IMR-90 (cell line): ENCODE data around the gene SORBS1. TPM values are rescaled to one million over a fixed set of nuclear protein-coding genes. Genes with fewer than 3 reads are reported as not detected.

Source experiments
- ATAC-seq: fragments of 200-7000 bp; cut with Tn5 transposase; 2 replicates; pipeline ENCODE4 v1.9.1; 2020; ENCODE audit warnings: low read depth, mild to moderate bottlenecking, moderate library complexity
- BruUV-seq: library from RNA; stranded (reverse); fragments of 400-500 nt; replicated peaks from 2 replicates; lab custom pipeline; 2021; lab: Mats Ljungman, UMichigan
- CTCF ChIA-PET: fragments of 300-600 bp; formaldehyde crosslinking; extraction: SDS; loops from one replicate; lab custom pipeline; 2021; ENCODE audit warnings: antibody characterized with exemption; lab: Yijun Ruan, JAX
- POLR2A ChIA-PET: fragments of 300-600 bp; sonication (Branson Sonifier 250); formaldehyde crosslinking; loops from one replicate; lab custom pipeline; 2022; ENCODE audit warnings: antibody characterized with exemption; ENCODE audit not compliant: unreplicated experiment; lab: Charles Lee
- DNase-seq: peaks from one replicate; pipeline ENCODE4 v3.0.0; 2013
- H2AFZ ChIP-seq: replicated peaks from 2 replicates; pipeline ENCODE3; 2013; ENCODE audit warnings: low read length, mild to moderate bottlenecking; ENCODE audit not compliant: poor library complexity
- H2AK5ac ChIP-seq: 2 replicates; pipeline ENCODE4 v1.6.1; 2013; ENCODE audit warnings: low read depth, low read length, inconsistent platforms
- H2AK9ac ChIP-seq: replicated peaks from 2 replicates; pipeline ENCODE3; 2013; ENCODE audit warnings: mild to moderate bottlenecking, low read depth, low read length, moderate library complexity; ENCODE audit not compliant: poor library complexity
- H2BK120ac ChIP-seq: 2 replicates; pipeline ENCODE4 v1.6.1; 2013; ENCODE audit warnings: low read depth, low read length, inconsistent platforms
- H2BK15ac ChIP-seq: 3 replicates; pipeline ENCODE4 v1.6.1; 2013; ENCODE audit warnings: low read depth, low read length, inconsistent platforms
- H2BK20ac ChIP-seq: 2 replicates; pipeline ENCODE4 v1.6.1; 2013; ENCODE audit warnings: low read depth, mild to moderate bottlenecking, inconsistent platforms, low read length, moderate library complexity
- H2BK5ac ChIP-seq: 2 replicates; pipeline ENCODE4 v1.6.1; 2013; ENCODE audit warnings: mild to moderate bottlenecking, low read depth, low read length, inconsistent platforms; ENCODE audit not compliant: poor library complexity, severe bottlenecking
- H3K14ac ChIP-seq: replicated peaks from 2 replicates; pipeline ENCODE4 v1.6.1; 2013; ENCODE audit warnings: low read depth, low read length, inconsistent platforms
- H3K18ac ChIP-seq: 2 replicates; pipeline ENCODE4 v1.6.1; 2013; ENCODE audit warnings: low read depth, low read length, control low read depth
- H3K23ac ChIP-seq: 2 replicates; pipeline ENCODE4 v1.6.1; 2013; ENCODE audit warnings: low read depth, low read length, inconsistent platforms
- H3K27ac ChIP-seq: 2 replicates; pipeline ENCODE4 v1.5.1; 2013; ENCODE audit warnings: mild to moderate bottlenecking, control low read depth, low read length; ENCODE audit not compliant: insufficient read depth
- H3K27me3 ChIP-seq: 2 replicates; pipeline ENCODE4 v1.6.1; 2013; ENCODE audit warnings: low read length; ENCODE audit not compliant: control insufficient read depth, insufficient read depth
- H3K36me3 ChIP-seq: 2 replicates; pipeline ENCODE4 v1.6.1; 2013; ENCODE audit warnings: low read length, mixed read lengths; ENCODE audit not compliant: control insufficient read depth, insufficient read depth
- H3K4ac ChIP-seq: 2 replicates; pipeline ENCODE4 v1.6.1; 2013; ENCODE audit warnings: low read depth, low read length, inconsistent platforms
- H3K4me1 ChIP-seq: 2 replicates; pipeline ENCODE4 v1.6.1; 2013; ENCODE audit warnings: low read length, mixed read lengths; ENCODE audit not compliant: control insufficient read depth, insufficient read depth
- H3K4me2 ChIP-seq: 2 replicates; pipeline ENCODE4 v1.6.1; 2013; ENCODE audit warnings: low read depth, mild to moderate bottlenecking, control low read depth, low read length, moderate library complexity
- H3K4me3 ChIP-seq: 2 replicates; pipeline ENCODE4 v1.5.1; 2013; ENCODE audit warnings: low read depth, mild to moderate bottlenecking, control low read depth, low read length, moderate library complexity; ENCODE audit not compliant: insufficient read depth
- H3K56ac ChIP-seq: 2 replicates; pipeline ENCODE4 v1.6.1; 2013; ENCODE audit warnings: low read length, inconsistent platforms; ENCODE audit not compliant: insufficient read depth; ENCODE audit errors: extremely low read depth
- H3K79me1 ChIP-seq, 2 experiments: 2 replicates each; pipeline ENCODE4 v1.6.1; 2013; ENCODE audit warnings: low read length in 2 of 2, inconsistent platforms in 1 of 2, low read depth in 1 of 2
- H3K9ac ChIP-seq: 2 replicates; pipeline ENCODE4 v1.6.1; 2013; ENCODE audit warnings: low read depth, low read length, control low read depth
- H3K9me1 ChIP-seq: 2 replicates; pipeline ENCODE4 v1.6.1; 2013; ENCODE audit warnings: low read length, inconsistent platforms; ENCODE audit not compliant: insufficient read depth
- H3K9me3 ChIP-seq: 2 replicates; pipeline ENCODE4 v1.6.1; 2013; ENCODE audit warnings: low read length; ENCODE audit not compliant: control insufficient read depth, insufficient read depth
- H4K20me1 ChIP-seq: 2 replicates; pipeline ENCODE4 v1.6.1; 2013; ENCODE audit warnings: low read length, inconsistent platforms; ENCODE audit not compliant: insufficient read depth
- H4K5ac ChIP-seq: 2 replicates; pipeline ENCODE4 v1.6.1; 2013; ENCODE audit warnings: mild to moderate bottlenecking, low read depth, low read length, control low read depth
- H4K8ac ChIP-seq, 2 experiments: 2 replicates each; pipeline ENCODE4 v1.6.1; 2013; ENCODE audit warnings: low read depth in 2 of 2, low read length in 2 of 2, control low read depth in 1 of 2, inconsistent platforms in 1 of 2
- H4K91ac ChIP-seq: 2 replicates; pipeline ENCODE4 v1.6.1; 2013; ENCODE audit warnings: low read depth, low read length, inconsistent platforms; ENCODE audit not compliant: insufficient read depth
- BHLHE40 ChIP-seq: fragments of 150-350 bp; IDR thresholded peaks from 2 replicates; pipeline ENCODE4 v1.6.1; 2016; ENCODE audit warnings: mild to moderate bottlenecking, low read depth, low read length
- CEBPB ChIP-seq: IDR thresholded peaks from 2 replicates; pipeline ENCODE4 v1.6.1; 2012; ENCODE audit warnings: low read depth, low read length, improper control_type of control experiment
- CHD1 ChIP-seq: IDR thresholded peaks from 2 replicates; pipeline ENCODE4 v1.6.1; 2012; ENCODE audit warnings: low read depth, low read length, improper control_type of control experiment
- CTCF ChIP-seq: conservative IDR thresholded peaks from 2 replicates; pipeline ENCODE4 v1.5.1; 2012; ENCODE audit warnings: mild to moderate bottlenecking, low read depth, low read length, improper control_type of control experiment
- ELK1 ChIP-seq: fragments of 150-350 bp; IDR thresholded peaks from 2 replicates; pipeline ENCODE4 v1.6.1; 2016; ENCODE audit warnings: low read depth, mild to moderate bottlenecking, low read length, moderate library complexity, borderline replicate concordance
- FOS ChIP-seq: fragments of 150-350 bp; IDR thresholded peaks from 2 replicates; pipeline ENCODE4 v1.6.1; 2016; ENCODE audit warnings: low read depth, low read length
- MAFK ChIP-seq: IDR thresholded peaks from 2 replicates; pipeline ENCODE4 v1.6.1; 2012; ENCODE audit warnings: low read depth, low read length, improper control_type of control experiment
- MAZ ChIP-seq: IDR thresholded peaks from 2 replicates; pipeline ENCODE4 v1.6.1; 2012; ENCODE audit warnings: low read depth, mild to moderate bottlenecking, low read length, improper control_type of control experiment, moderate library complexity, borderline replicate concordance
- MXI1 ChIP-seq: IDR thresholded peaks from 2 replicates; pipeline ENCODE4 v1.6.1; 2012; ENCODE audit warnings: low read depth, mild to moderate bottlenecking, low read length, moderate library complexity, borderline replicate concordance
- NFE2L2 ChIP-seq: fragments of 150-350 bp; IDR thresholded peaks from 2 replicates; pipeline ENCODE4 v1.6.1; 2016; ENCODE audit warnings: low read depth, mild to moderate bottlenecking, low read length
- POLR2A ChIP-seq: IDR thresholded peaks from 2 replicates; pipeline ENCODE4 v1.6.1; 2012; ENCODE audit warnings: mild to moderate bottlenecking, low read depth, low read length
- RAD21 ChIP-seq: IDR thresholded peaks from 2 replicates; pipeline ENCODE4 v1.6.1; 2012; ENCODE audit warnings: low read length, improper control_type of control experiment
- RCOR1 ChIP-seq: IDR thresholded peaks from 2 replicates; pipeline ENCODE4 v1.6.1; 2012; ENCODE audit warnings: mild to moderate bottlenecking, low read length, improper control_type of control experiment; ENCODE audit not compliant: insufficient replicate concordance
- RFX5 ChIP-seq: IDR thresholded peaks from 2 replicates; pipeline ENCODE4 v1.8.0; 2012; ENCODE audit warnings: low read depth, mild to moderate bottlenecking, low read length, moderate library complexity
- SMC3 ChIP-seq: fragments of 150-350 bp; IDR thresholded peaks from 2 replicates; pipeline ENCODE4 v1.6.1; 2016; ENCODE audit warnings: low read depth, mild to moderate bottlenecking, antibody characterized with exemption, low read length, moderate library complexity
- USF2 ChIP-seq: fragments of 150-350 bp; IDR thresholded peaks from 2 replicates; pipeline ENCODE4 v1.6.1; 2017; ENCODE audit warnings: mild to moderate bottlenecking, antibody characterized with exemption, low read length, low read depth
- WGBS, 2 experiments: methylation state at CpG; one replicate each; pipeline versions ENCODE4 v1.1.5 to v1.1.7; 2013; ENCODE audit warnings: missing lambda C conversion rate in 2 of 2; ENCODE audit not compliant: insufficient read length in 1 of 2; ENCODE audit errors: extremely low coverage in 2 of 2; 5-methylcytosine and 5-hydroxymethylcytosine counted together
- dilution Hi-C: fragments of 300-500 bp; cut with HindIII; formaldehyde crosslinking; loops from one replicate; pipeline ENCODE4 v1.14.3; 2018; ENCODE audit warnings: low sequenced_read_pairs; ENCODE audit not compliant: unreplicated experiment
- in situ Hi-C: fragments of 300-500 bp; cut with MboI; formaldehyde crosslinking; loops from 3 replicates; pipeline ENCODE4 v1.14.3; 2019; ENCODE audit warnings: low sequenced_read_pairs, inconsistent platforms, mixed read lengths
- intact Hi-C: fragments of 100-400 bp; cut with micrococcal nuclease; formaldehyde crosslinking; loops from 2 replicates; pipeline ENCODE4 v1.10.0; 2022
- polyA plus RNA-seq, 3 experiments: library from polyadenylated mRNA; depleted of rRNA; stranded (reverse); fragments of >200 nt; gene quantifications; 2 replicates each; pipeline ENCODE4 v1.2.3, GENCODE V29; 2012; ENCODE audit warnings: low replicate concordance in 1 of 3
- total RNA-seq: library from RNA; depleted of rRNA; stranded (reverse); fragments of >200 nt; gene quantifications from 2 replicates; pipeline ENCODE4 v1.2.3, GENCODE V29; 2012

Gene SORBS1
- total and polyA plus RNA-seq, 2 of the 4 experiments (the other 2 are of a cell fraction): 0.18 to 0.32 TPM

GRCh38 chr10:95475003-95475383, 86.2 kb downstream of the SORBS1 start:
- ATAC-seq (no peak), DNase-seq (no peak)
- no peak overlapping the region for H2BK120ac ChIP-seq
- H3K9me1 ChIP-seq: no peaks in the 10 kb centered on the region
- no peak overlapping the region for H2BK5ac ChIP-seq
- H3K36me3 ChIP-seq: no peaks in the 10 kb centered on the region
- H3K9me3 ChIP-seq: no peaks in the 10 kb centered on the region
- WGBS, 2 experiments: no CpG with 5 or more reads among the region's 1 CpG
- no peak overlapping the region for H2BK20ac ChIP-seq
- TF ChIP-seq CTCF (no peak), RCOR1 (no peak), RFX5 (no peak), FOS (no peak), SMC3 (no peak), MAZ (no peak), CEBPB (no peak), RAD21 (no peak), ELK1 (no peak), MXI1 (no peak), MAFK (no peak), NFE2L2 (no peak), POLR2A (no peak), CHD1 (no peak), USF2 (no peak), BHLHE40 (no peak)
- no peak overlapping the region for H3K9ac ChIP-seq
- in situ Hi-C loops: no loop called here
- no peaks in the 10 kb centered on the region for H3K79me1 ChIP-seq
- H3K27ac ChIP-seq: no peak overlapping the region
- H2BK15ac ChIP-seq: no peak overlapping the region
- no peak overlapping the region for H2AK9ac ChIP-seq
- H4K8ac ChIP-seq: no peak overlapping the region
- H3K27me3 ChIP-seq: peaks cover 5% of the 10 kb centered on the region
- POLR2A ChIA-PET: no interaction called here
- no peak overlapping the region for H2AFZ ChIP-seq
- no peak overlapping the region for H3K4me2 ChIP-seq
- 0 out of 2 replicates have a peak, but pooled peaks cover 1% of the 10 kb centered on the region for H3K4me1 ChIP-seq
- no peak overlapping the region for H4K5ac ChIP-seq
- no peak overlapping the region for H2AK5ac ChIP-seq
- BruUV-seq: no TSS peak
- H3K18ac ChIP-seq: no peak overlapping the region
- no peaks in the 10 kb centered on the region for H4K20me1 ChIP-seq
- no peak overlapping the region for H3K4me3 ChIP-seq
- no peak overlapping the region for H4K91ac ChIP-seq
- no peak overlapping the region for H3K14ac ChIP-seq
- H3K4ac ChIP-seq: no peak overlapping the region
- dilution Hi-C loops: no loop called here
- CTCF ChIA-PET: interaction anchor here (0.6 kb wide), 1 partner anchor 70 kb away, joined by 3 read pairs; no protein-coding TSS in a partner anchor
- H3K23ac ChIP-seq: no peak overlapping the region
- intact Hi-C loops: no loop called here
- H3K56ac ChIP-seq: no peak overlapping the region
